NCI-H1092 treated with DMSO at 0.1 percent for 48 hours (cell line): ENCODE data around the gene ZNF749.

ENCODE experiments used
- DNase-seq: peaks from one replicate; lab custom pipeline; 2025; lab: John Stamatoyannopoulos, UW

ZNF749 gene

DNA sequence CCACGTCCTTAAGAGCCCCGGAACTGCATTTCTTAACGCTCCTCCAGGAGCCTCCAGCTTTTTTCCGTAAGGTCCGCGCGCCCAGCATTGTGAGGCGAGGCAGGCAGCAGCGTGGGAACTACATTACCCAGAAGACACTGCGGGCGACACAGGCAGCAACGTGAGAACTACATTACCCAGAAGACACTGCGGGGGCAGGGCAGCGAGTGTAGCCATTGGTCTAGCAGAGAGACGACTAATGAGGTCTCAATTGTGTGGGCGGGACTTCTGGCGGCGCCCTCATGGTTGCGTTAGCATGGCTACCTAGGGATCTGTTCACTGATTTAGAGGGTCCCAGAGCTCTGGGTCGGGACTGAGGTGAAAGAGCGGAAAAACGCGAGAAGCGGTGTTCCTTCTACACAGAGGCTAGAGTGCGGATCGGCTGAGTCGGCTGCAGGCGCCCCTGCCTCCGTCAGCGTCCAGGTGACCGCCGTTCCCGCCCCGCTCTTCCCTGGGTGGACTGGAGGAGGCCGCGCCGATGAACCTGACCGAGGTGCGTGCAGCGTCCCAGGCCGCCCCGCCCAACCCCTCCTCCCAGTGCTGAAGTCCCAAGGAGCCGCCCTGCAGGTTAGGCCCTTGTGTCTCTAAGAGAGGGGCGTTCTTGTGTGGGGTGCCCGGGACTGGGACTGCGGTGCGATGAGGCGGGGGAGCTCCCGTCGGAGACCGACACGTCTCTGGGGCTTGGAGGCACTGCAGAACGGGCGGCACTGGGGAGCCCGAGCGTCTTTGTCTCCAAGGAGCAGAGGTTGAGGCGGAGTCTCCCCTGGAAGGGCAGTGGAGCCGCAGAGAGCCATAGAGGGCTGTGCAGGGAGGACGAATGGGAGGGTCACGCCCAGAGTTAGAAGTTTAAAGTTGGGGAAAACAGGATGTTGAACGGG, at the start of gene ZNF749:
Gene ZNF749, plus strand, starts transcription at position 264 of the 917 bp plus-strand sequence. Its CDS starts 254 bp downstream, at position 518.
- DNase-seq: peak; percentile 96

DNA sequence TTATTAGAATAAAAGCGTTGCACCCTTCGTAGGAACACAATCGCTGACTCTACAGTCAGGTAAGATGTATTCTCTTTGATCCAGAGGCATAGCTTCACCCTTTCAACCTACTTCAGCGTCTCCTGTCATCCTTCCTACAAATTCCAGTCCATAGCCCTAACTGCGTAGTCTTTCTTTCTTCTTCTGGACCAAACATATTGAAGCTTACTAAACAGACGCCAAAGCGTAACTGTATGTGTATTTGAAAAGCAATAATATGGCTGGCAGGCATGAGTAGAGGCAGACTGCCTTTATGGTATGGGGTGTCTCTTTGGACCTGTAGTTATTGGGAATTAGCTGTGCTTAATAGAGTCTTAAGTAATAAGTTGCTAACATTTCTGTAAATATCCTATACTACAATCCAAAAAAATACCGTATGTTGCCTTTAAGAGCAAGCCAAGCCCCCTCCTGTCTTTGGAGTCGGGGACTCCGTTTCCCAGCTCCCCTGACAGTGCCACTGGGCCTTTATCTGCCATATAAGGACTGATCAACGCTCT, 45.9 kb upstream of the ZNF749 start:
- no peak for DNase-seq

DNA sequence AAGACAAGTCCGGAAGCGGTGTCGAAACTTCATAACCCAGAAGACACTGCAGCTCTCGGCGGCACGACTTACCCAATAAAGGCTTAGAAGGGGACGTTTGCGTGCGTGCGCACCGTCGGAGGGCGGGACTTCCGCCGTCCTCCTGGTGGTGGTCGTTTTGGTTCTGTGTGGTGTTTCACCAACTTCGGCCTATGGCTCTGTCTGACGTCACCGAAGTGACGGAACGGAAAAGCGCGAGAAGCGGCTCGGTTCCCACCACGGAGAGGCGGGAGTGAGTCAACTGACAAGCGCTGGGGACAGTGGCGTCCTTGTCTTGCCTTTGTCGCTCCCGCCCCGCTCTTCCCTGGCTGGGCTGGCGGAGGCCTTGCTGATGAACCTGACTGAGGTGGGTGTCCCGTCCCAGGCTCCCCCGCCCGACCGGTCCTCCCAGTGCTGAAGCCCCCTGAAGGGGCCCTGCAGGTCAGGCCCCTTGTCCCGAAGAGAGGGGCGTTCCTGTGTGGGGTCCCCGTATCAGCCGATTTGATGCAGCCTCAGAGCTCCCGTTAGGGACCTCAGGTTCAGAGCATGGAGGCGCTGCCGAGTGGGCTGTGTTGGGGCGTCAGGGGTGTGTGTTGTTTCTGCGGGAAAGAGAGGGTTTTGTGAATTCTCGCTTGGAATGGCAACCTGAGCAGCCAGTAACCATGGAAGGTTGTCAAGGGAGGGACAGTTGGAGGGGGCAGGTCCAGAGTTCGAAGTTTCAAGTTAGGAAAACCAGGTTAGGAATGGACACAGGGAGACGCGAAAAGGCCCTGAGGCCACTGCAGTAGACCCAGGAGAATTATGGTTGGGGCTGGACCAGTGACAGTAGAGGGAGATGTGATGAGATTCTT, 45.2 kb upstream of the ZNF749 start, which contains the start of gene ZNF548:
Gene ZNF548, plus strand, starts transcription at position 125 of the 869 bp plus-strand sequence. Its CDS starts 246 bp downstream, at position 371.
- peak; percentile 94 for DNase-seq

DNA sequence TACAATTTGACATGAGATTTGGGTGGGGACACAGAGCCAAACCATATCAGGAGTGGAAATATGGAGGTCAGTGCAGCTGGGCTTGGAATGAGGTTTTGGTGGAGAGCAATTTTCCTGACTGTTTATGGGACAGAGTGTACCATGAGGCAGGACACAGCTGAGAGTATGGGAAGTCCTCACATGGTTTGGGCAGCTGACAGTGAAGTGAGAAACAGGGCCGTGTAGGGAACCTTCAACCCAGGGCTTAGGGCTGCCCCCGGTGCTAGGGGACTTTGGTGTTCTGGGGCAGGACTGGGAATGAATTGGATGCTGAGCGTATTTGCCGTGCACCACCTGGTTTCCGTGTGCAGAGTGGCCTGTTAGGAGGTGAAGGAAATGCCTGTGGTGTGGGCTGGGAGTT, 39.4 kb upstream of the ZNF749 start:
- no peak for DNase-seq

DNA sequence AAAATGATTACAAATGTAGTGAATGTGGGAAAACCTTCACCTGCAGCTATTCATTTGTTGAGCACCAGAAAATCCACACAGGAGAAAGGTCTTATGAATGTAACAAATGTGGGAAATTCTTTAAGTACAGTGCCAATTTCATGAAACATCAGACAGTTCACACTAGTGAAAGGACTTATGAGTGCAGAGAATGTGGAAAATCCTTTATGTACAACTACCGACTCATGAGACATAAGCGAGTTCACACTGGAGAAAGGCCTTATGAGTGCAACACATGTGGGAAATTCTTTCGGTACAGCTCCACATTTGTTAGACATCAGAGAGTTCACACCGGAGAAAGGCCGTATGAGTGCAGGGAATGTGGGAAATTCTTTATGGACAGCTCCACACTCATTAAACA, 36.3 kb upstream of the ZNF749 start:
- no peak for DNase-seq

DNA sequence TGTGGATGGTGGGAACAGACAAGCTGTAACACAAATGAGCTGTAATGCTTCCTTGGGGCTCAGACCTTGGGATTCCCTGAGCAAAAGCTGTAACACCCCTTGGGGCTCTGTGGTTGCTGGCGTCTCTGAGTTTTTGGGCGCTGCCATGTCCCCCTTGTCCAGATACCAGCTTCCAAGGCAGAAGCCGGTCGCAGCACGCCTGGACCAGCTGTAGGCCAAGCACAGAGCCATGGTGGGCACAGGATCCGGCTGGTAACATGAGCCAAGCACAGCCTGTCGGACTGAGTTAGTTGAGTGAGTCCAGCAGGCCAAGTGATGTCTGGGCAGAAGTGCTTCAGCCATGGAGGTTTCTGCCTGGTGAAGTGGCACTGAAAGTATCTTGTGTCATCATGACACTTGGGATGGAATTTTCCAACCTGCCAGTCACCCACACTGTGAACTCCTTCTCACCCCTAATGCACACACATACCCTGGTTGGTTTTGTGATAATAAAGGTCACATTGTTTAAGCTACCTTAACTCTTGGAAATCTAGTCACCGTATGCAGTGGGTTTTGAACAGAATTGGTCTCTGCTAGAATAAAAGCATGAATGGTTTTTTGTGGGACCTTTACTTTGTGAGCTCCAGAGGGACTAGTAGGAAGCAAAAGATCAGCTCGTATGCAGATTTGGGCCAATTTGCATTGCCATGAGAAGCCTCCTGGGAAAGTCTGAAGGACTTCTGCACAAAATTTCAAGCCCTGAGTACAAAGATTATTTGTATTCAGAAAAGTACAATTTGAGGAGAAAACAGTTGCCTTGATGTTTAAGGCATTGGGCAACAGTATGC, 31.2 kb upstream of the ZNF749 start:
- DNase-seq: no peak

DNA sequence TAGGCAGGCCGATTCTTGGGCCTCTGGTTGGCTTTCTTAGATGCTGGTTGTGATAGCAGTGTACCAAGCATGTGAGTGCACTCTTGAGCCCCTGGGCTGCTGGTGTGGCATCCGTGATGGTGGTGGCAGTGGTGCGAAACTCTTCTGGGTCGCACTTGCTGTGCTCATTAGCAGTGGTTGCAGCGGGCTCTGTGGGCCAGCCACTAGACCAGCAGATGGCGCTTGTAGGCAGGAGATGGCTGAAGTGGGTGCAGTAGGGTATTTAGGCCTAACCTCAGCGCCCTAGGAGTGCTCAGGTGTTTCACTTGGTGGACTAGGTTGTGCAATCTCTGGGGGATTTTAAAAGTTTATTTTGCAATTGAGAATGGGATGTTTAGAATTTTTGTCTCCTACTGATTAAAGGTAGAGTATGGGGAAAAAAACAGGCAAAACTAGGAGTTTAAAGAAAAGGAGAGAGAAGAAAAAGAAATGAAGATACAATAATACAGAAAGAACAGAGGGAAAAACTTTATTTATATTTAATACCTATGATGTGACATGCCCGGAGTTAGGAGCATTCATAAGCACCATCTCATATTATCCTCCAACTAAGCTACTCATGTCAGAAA, 28.5 kb upstream of the ZNF749 start:
- peak; percentile 51 for DNase-seq

DNA sequence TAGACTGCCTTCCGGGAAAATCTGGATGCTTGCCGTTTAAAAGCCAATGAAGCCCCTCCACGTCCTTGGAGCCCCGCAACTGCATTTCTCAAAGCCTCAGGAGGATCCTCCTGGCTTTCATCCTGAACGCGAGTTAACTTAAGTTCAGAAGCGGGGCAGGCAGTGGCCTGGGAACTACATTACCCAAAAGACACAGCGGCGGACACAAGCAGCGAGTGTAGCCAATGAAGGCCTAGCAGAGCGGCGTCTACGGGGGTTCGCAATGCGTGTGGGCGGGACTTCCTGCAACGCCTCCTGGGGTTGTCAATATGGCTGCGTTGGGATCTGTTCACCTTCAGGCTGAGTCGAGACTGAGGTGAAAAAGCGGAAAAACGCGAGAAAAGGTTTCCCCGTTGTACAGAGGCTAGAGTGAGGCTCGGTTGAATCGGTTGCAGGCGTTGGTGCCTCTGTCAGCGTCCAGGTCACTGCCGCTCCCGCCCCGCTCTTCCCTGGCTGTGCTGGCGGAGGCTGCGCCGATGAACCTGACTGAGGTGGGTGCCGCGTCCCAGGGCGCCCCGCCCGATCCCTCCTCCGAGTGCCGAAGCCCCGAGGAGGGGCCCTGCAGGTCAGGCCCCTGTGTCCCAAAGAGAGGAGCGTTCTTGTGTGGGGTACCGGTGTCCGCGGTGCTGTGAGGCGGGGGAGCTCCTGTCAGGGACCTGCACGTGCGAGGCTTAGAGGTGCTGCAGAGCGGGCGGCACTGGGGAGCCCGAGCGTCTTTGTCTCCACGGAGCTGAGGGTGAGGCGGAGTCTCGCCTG, 24.1 kb upstream of the ZNF749 start, which contains the start of gene ZNF17:
Gene ZNF17, plus strand, starts transcription at position 285 of the 795 bp plus-strand sequence. CDS start 2,455 bp downstream, outside the sequence.
- peak; percentile 73 for DNase-seq

DNA sequence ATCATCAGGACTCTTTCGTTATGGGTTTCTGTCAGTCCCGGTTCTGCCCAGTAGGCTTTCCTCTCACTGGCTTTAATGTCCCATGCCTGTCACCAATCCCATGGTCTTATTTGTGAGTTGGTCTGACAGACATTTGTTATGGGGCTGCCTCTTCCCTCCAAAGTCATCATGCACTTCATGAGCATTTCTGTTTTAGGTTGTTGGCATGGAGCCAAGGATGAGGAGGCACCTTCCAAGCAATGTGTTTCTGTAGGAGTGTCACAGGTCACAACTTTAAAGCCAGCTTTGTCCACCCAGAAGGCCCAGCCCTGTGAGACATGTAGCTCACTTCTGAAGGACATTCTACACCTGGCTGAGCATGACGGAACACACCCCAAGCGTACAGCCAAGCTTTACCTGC, 15.7 kb upstream of the ZNF749 start:
- no peak for DNase-seq

DNA sequence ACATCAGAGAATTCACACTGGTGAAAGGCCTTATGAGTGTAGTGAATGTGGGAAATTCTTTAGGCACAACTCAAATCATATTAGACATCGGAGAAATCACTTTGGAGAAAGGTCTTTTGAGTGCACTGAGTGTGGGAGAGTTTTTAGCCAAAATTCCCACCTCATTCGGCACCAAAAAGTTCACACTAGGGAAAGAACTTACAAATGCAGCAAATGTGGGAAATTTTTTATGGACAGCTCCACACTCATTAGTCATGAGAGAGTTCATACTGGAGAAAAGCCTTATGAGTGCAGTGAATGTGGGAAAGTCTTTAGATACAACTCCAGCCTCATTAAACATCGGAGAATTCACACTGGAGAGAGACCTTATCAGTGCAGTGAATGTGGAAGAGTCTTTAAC, 14.1 kb upstream of the ZNF749 start:
- DNase-seq: no peak

DNA sequence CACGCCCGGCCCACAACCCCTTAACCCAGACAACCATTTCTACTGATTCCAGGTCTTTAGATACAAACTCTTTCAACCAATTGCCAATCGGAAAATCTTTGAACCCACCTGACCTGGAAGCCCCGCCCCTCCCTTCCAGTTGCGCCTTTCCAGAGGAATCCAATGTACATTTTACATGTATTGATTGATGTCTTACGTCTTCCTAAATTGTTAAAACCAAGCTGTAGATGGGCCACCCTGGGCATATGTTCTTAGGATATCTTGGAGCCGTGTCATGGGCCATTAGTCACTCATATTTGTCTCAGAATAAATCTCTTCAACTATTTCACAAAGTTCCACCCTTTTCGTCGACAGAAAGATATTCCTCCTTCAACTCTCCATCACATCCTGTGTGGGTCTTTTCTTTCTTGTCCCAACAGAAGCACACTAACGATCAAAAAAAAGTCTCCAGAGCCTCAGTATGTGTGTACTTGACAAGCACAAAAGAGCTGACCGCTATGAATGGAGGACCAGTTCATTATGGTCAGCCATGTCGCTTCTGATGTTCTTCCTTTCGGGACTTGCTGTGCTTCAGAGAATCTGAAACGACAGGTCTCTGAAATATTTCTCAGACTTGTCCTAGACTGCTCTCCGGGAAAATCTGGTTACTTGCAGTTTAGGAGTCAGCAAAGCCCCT, 601 bp upstream of the ZNF749 start:
- DNase-seq: no peak

DNA sequence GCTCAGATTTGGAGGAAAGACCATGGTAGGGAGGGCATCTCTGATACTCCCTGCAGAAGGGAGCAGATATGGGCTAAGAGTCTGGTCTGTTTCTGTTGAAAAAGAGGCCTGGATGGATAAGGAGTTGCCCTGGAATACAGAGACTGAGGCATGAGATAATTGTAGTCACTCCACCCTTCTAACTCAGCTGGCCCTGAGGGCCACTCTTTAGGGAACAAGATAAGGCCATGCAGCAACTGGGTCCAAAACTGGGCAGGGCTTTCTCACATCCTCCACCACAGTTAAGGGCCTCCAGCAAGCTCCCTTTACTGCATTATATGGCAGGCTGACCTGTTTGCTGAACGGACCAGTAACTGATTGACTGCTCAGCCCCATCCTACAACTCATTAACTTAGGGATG, 1.3 kb downstream of the ZNF749 start:
- DNase-seq: no peak

DNA sequence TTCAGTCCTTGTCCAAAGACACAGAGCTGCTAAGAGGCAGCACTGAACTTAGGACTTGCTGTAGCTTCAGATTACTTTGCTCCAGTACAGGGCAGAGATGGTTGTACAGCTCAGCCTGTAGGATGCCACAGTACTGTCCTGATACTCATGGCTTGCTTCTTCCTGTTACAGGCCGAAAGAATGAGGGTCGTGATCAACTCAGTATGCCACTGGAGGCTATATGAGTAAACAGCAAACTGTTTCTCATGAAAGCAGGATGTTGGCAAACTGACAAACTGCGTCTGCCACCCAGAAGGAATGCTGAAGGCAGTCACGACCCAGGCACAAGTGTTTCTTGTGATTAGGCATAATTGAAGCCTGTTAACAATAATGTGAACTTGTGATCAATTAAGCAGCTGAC, 2.8 kb downstream of the ZNF749 start:
- DNase-seq: no peak

DNA sequence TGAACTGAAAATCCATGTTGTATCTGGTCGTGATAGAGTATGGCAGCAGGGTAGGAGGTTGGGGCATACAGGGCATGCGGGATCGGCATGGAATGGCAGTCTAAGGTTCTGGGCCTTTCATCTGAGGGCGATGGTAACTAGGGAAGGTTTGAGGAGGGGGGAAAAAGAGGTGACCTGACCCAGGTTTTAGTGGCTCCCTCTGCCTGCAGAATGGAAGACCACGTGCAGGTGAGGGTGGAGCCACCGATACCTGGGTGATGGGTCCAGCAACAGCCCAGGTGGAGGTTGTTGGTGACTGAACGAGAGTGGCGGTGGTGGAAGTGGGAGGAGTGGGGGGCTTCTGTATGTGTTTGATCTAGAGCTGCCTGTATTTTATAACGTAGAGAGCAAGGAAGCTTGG, 3.8 kb downstream of the ZNF749 start:
- DNase-seq: no peak

DNA sequence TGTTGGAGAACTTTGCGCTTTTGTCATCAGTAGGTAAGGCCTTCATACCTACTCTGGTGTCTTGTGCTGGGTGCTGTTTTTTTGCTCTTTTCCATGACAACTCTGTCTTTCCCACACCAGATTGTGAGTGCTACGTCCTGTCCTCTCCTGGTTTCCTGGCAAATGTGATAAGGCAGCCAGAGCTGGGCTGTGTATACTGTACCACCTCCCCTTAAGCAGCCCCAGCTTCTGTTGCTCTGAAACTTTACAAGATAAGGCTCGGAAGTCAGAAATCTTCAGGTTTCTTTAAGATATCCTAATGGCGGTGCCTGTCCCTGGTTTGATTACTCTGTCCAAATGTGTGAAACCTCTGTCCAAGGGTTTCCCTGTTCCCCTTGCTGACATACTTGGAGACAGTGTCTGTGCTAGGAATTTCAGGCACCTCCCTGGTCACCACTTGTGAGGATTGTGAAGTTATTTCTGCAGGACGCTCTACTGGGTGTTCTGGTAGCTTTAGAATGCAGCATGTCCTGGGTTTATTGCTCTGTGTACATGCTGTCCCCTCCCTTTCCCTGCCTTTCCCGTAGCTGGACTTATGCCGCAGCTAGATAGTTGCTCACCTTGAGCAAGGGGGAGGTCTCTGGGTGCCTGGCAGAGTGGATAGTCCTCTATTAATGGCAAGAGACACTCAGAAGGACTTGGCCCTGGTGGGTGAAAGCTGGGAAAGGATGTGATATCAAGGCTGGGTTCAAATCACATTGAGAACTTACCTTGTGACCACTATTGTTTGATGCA, 7.0 kb downstream of the ZNF749 start:
- DNase-seq: no peak

DNA sequence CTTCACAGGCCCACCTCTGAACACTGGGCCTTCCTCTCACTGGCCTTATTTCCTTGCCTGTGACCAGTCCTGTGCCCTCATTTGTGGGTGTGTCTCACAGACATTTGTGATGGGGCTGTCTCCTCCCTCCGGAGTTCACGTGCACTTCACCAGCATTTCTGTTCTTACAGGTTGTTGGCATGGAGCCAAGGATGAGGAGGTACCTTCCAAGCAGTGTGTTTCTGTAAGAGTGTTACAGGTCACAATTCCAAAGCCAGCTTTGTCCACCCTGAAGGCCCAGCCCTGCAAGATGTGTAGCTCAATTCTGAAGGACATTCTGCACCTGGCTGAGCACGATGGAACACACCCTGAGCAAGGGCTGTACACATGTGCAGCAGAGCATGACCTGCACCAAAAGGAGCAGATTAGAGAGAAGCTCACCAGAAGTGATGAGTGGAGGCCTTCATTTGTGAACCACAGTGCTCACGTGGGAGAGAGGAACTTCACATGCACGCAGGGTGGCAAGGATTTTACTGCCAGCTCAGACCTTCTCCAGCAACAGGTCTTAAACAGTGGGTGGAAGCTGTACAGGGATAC, 8.1 kb downstream of the ZNF749 start:
- no peak for DNase-seq

DNA sequence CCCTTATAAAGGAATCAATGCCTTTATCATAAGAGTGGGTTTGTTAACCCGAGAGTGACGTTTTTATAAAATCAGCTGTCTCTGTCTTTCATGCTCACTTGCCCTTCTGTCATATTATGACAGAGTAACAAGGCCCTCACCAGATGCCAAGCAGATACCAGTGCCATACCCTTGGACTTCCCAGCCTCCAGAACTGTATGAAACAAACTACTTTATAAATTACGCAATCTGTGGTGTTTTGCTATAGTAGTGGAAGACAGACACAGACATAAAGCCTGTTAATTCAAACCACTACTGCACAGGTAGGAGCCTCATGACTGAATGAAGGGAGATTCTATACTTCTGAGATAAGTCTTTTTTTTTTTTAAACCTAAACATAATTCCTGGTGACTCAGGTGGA, 17.2 kb downstream of the ZNF749 start:
- no peak for DNase-seq

DNA sequence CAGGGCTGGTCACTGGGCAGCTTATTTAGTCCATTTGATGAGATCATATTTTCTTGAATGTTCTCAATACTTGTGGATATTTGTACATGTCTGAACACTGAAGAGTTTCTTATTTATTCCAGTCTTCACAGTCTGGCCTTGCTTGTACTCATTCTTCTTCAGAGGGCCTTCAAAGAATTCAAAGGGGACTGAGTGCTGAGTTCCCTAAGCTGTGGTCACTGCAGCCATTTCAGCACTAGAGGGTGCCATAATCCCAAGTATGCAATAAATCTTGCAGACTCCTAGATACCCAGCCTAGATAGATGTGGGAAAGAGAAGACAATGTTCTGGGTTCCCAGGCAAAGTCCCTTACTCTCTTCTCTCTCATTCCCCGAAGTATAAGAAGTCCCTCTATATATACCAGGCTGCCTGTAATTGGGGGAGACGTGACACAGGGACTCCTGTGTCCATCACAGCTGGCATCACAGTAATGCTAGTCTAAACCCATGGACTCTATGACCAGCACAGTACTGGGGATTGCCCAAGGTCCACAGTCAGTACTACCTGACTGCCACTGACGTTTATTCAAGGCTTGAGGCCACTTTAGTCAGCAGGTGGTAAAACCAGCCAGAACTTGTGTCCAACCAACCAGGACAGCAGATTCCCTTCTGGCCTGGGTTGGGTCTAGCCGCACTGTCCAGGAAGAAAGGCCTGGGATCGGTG, 30.7 kb downstream of the ZNF749 start:
- DNase-seq: no peak
